Neuronal stem cell (in vitro differentiated cells): Measurements from ENCODE around the gene TYW1B.
"Not testable (repeated sequence)": the region's sequence is repeated elsewhere in the genome, so short reads cannot be mapped to it uniquely, and the experiment has no call there.

ENCODE experiments used
- DNase-seq: peaks from one replicate; pipeline ENCODE4 v3.0.0-alpha.2; 2013; ENCODE audit warnings: low spot score
- H2AFZ ChIP-seq: one replicate; pipeline ENCODE4 v1.6.1; 2013; ENCODE audit warnings: mild to moderate bottlenecking, low read length, inconsistent platforms
- H2AK5ac ChIP-seq: 2 replicates; pipeline ENCODE4 v1.6.1; 2013; ENCODE audit warnings: low read depth, mild to moderate bottlenecking, inconsistent platforms, low read length, moderate library complexity, mixed read lengths
- H2BK120ac ChIP-seq: 2 replicates; pipeline ENCODE4 v1.6.1; 2013; ENCODE audit warnings: low read depth, mild to moderate bottlenecking, inconsistent platforms, low read length, moderate library complexity, mixed read lengths
- H2BK12ac ChIP-seq: one replicate; pipeline ENCODE4 v1.6.1; 2013; ENCODE audit warnings: low read length, inconsistent platforms
- H2BK15ac ChIP-seq: 2 replicates; pipeline ENCODE4 v1.6.1; 2013; ENCODE audit warnings: mild to moderate bottlenecking, low read length, inconsistent platforms, mixed read lengths
- H2BK5ac ChIP-seq: one replicate; pipeline ENCODE4 v1.6.1; 2013; ENCODE audit warnings: inconsistent platforms, mild to moderate bottlenecking, low read length, moderate library complexity
- H3K14ac ChIP-seq: one replicate; pipeline ENCODE4 v1.6.1; 2013; ENCODE audit warnings: low read length, inconsistent platforms
- H3K18ac ChIP-seq: 2 replicates; pipeline ENCODE4 v1.6.1; 2013; ENCODE audit warnings: low read length, inconsistent platforms
- H3K23ac ChIP-seq: 2 replicates; pipeline ENCODE4 v1.6.1; 2013; ENCODE audit warnings: low read depth, mild to moderate bottlenecking, mixed read lengths, low read length, inconsistent platforms; ENCODE audit not compliant: poor library complexity
- H3K27ac ChIP-seq: replicated peaks from 3 replicates; pipeline ENCODE4 v1.5.1; 2013; ENCODE audit warnings: low read length, inconsistent platforms
- H3K27me3 ChIP-seq, 3 experiments: 2 replicates each; pipeline ENCODE4 v1.6.1; 2013; ENCODE audit warnings: low read length in 3 of 3, mild to moderate bottlenecking in 2 of 3, inconsistent platforms in 1 of 3, low read depth in 1 of 3, mixed read lengths in 1 of 3, moderate library complexity in 1 of 3; ENCODE audit not compliant: control insufficient read depth in 3 of 3, insufficient read depth in 3 of 3
- H3K36me3 ChIP-seq, 2 donors: replicated peaks in 1 of 2; 2 replicates each; pipeline ENCODE4 v1.6.1; 2013; ENCODE audit warnings: low read length in 2 of 2; ENCODE audit not compliant: control insufficient read depth in 2 of 2, insufficient read depth in 2 of 2
- H3K4ac ChIP-seq: 2 replicates; pipeline ENCODE4 v1.6.1; 2013; ENCODE audit warnings: inconsistent platforms, mild to moderate bottlenecking, low read length, moderate library complexity
- H3K4me1 ChIP-seq, 2 donors: 1 replicate in 1 of 2; 2 replicates in 1 of 2; pipeline ENCODE4 v1.6.1; 2013; ENCODE audit warnings: low read length in 2 of 2, low read depth in 1 of 2; ENCODE audit not compliant: control insufficient read depth in 2 of 2, insufficient read depth in 1 of 2
- H3K4me2 ChIP-seq: one replicate; pipeline ENCODE4 v1.6.1; 2013; ENCODE audit warnings: mild to moderate bottlenecking, low read length, inconsistent platforms; ENCODE audit not compliant: insufficient read depth, poor library complexity, severe bottlenecking
- H3K4me3 ChIP-seq, 2 donors: 2 replicates each; pipeline ENCODE4 v1.5.1; 2013; ENCODE audit warnings: low read length in 2 of 2, mild to moderate bottlenecking in 2 of 2, inconsistent platforms in 1 of 2, moderate library complexity in 1 of 2
- H3K79me1 ChIP-seq: one replicate; pipeline ENCODE4 v1.6.1; 2013; ENCODE audit warnings: low read depth, mild to moderate bottlenecking, inconsistent platforms, low read length, moderate library complexity
- H3K9ac ChIP-seq: one replicate; pipeline ENCODE4 v1.6.1; 2013; ENCODE audit warnings: mild to moderate bottlenecking, low read depth, low read length, inconsistent platforms; ENCODE audit not compliant: poor library complexity
- H3K9me3 ChIP-seq, 2 donors: replicated peaks in 1 of 2; 2 replicates each; pipeline versions ENCODE3 to v1.6.1; 2013; ENCODE audit warnings: low read length in 2 of 2, mild to moderate bottlenecking in 2 of 2, inconsistent platforms in 1 of 2, low read depth in 1 of 2, mixed read lengths in 1 of 2, moderate library complexity in 1 of 2; ENCODE audit not compliant: control insufficient read depth in 2 of 2, insufficient read depth in 1 of 2
- H4K8ac ChIP-seq: one replicate; pipeline ENCODE4 v1.6.1; 2013; ENCODE audit warnings: low read depth, mild to moderate bottlenecking, inconsistent platforms, low read length, moderate library complexity
- H4K91ac ChIP-seq: one replicate; pipeline ENCODE4 v1.6.1; 2013; ENCODE audit warnings: low read length, low read depth, mild to moderate bottlenecking, inconsistent platforms; ENCODE audit not compliant: poor library complexity
- WGBS, 2 donors: extraction: QIAGEN DNeasy Blood & Tissue Kit; methylation state at CpG; one replicate each; pipeline ENCODE4 v1.1.7; 2013; ENCODE audit warnings: missing lambda C conversion rate in 2 of 2, mixed read lengths in 1 of 2; ENCODE audit not compliant: insufficient read length in 2 of 2, insufficient replicate concordance in 1 of 2; ENCODE audit errors: extremely low coverage in 2 of 2; 5-methylcytosine and 5-hydroxymethylcytosine counted together

Gene TYW1B

DNA sequence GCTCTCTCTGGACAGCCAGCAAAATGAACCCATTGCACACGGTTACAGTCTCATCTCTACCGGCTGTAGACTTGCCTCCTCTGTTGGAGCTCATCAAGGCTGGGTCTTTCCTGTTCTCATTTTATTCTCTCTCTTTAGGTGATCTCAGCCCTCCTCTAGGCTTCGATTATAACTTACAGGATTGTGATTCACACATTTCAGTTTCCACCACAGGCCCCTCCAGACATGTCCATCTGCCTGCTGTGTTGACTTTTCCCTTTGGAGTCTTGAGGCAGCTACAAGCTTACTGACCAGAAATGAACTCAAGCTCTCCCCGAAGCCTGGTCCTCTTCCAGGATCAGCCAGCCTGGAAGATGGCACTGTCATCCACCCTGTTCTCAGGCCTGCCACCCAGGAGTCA is 268.5 kb downstream of the TYW1B start:
- H3K9ac ChIP-seq, H3K27ac ChIP-seq, H2AK5ac ChIP-seq, H3K9me3 ChIP-seq, H3K18ac ChIP-seq, H2BK120ac ChIP-seq, H3K79me1 ChIP-seq, H3K23ac ChIP-seq, H2AFZ ChIP-seq, H4K8ac ChIP-seq, H4K91ac ChIP-seq, H3K14ac ChIP-seq, DNase-seq, H3K4ac ChIP-seq, H3K4me2 ChIP-seq, H2BK15ac ChIP-seq, H3K36me3 ChIP-seq, H3K4me1 ChIP-seq, H3K4me3 ChIP-seq, H3K27me3 ChIP-seq, H2BK5ac ChIP-seq, H2BK12ac ChIP-seq: not testable (repeated sequence)
- WGBS, 2 donors = no CpG with 5 or more reads among the region's 4 CpGs

DNA sequence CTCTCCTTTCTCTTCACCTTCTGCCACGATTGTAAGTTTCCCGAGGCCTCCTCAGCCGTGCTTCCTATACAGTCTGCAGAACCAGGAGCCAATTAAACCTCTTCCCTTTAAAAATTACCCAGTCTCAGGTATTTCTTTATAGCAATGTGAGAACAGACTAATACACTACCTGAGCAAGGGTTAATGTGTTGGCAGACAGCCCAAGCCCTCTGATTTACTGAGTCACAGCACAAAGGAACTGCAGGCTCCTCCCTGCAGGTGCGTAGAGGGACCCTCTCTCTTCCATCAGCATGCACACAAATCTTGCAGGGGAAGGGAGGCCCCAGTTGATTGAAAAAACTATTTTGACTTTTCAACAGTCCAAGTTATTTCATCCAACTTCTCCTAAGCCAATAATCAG is 271.3 kb downstream of the TYW1B start:
- not testable (repeated sequence) for H2BK5ac ChIP-seq, H3K27ac ChIP-seq, H3K36me3 ChIP-seq, H2AK5ac ChIP-seq, H2BK15ac ChIP-seq, H3K79me1 ChIP-seq, H3K4me3 ChIP-seq, DNase-seq, H3K4me1 ChIP-seq, H4K8ac ChIP-seq, H3K9ac ChIP-seq, H3K18ac ChIP-seq, H3K9me3 ChIP-seq, H3K14ac ChIP-seq, H3K4ac ChIP-seq, H2BK12ac ChIP-seq, H3K23ac ChIP-seq, H2AFZ ChIP-seq, H2BK120ac ChIP-seq, H4K91ac ChIP-seq, H3K4me2 ChIP-seq, H3K27me3 ChIP-seq
- no CpG with 5 or more reads among the region's 4 CpGs for WGBS, 2 donors

GRCh38 chr7:72555238-72555637 is 272.8 kb downstream of the TYW1B start:
- not testable (repeated sequence) for H3K4me1 ChIP-seq, H3K9ac ChIP-seq, H2BK12ac ChIP-seq, DNase-seq, H4K8ac ChIP-seq, H3K79me1 ChIP-seq, H3K36me3 ChIP-seq, H3K4me2 ChIP-seq, H2BK15ac ChIP-seq, H3K23ac ChIP-seq, H2BK120ac ChIP-seq, H3K9me3 ChIP-seq, H4K91ac ChIP-seq, H3K27me3 ChIP-seq, H3K18ac ChIP-seq, H2AK5ac ChIP-seq, H3K27ac ChIP-seq, H3K4ac ChIP-seq, H3K4me3 ChIP-seq, H2AFZ ChIP-seq, H2BK5ac ChIP-seq, H3K14ac ChIP-seq
- WGBS, 2 donors = no CpG with 5 or more reads among the region's 6 CpGs

- DNase-seq, H3K23ac ChIP-seq, H3K36me3 ChIP-seq, H3K4ac ChIP-seq, H3K9me3 ChIP-seq, H2BK12ac ChIP-seq, H3K4me2 ChIP-seq, H2AFZ ChIP-seq, H3K4me1 ChIP-seq, H2AK5ac ChIP-seq, H3K18ac ChIP-seq, H2BK15ac ChIP-seq, H3K27ac ChIP-seq, H3K27me3 ChIP-seq, H2BK5ac ChIP-seq, H3K14ac ChIP-seq, H3K9ac ChIP-seq, H4K91ac ChIP-seq, H3K79me1 ChIP-seq, H3K4me3 ChIP-seq, H2BK120ac ChIP-seq, H4K8ac ChIP-seq: not testable (repeated sequence)
- WGBS, 2 donors = no CpG with 5 or more reads among the region's 5 CpGs
Measured at GRCh38 chr7:72554401-72554800, 273.6 kb downstream of the TYW1B start.
